Osteocyte (in vitro differentiated cells): Measurements from ENCODE around the gene RSKR. TPM values are rescaled to one million over a fixed set of nuclear protein-coding genes. Genes with fewer than 3 reads are reported as not detected.

Experiments
- DNase-seq: peaks from one replicate; pipeline ENCODE4 v3.0.0; 2021; ENCODE audit warnings: mixed read lengths; ENCODE audit not compliant: unreplicated experiment; ENCODE audit errors: extremely low spot score
- H3K27ac Mint-ChIP-seq: one replicate; pipeline ENCODE4 v1.8.0; 2021; ENCODE audit warnings: mild to moderate bottlenecking, mixed read lengths; ENCODE audit not compliant: unreplicated experiment
- H3K27me3 Mint-ChIP-seq: one replicate; pipeline ENCODE4 v1.8.0; 2021; ENCODE audit warnings: mixed read lengths; ENCODE audit not compliant: unreplicated experiment
- H3K36me3 Mint-ChIP-seq: one replicate; pipeline ENCODE4 v1.8.0; 2021; ENCODE audit warnings: mixed read lengths; ENCODE audit not compliant: unreplicated experiment
- H3K4me1 Mint-ChIP-seq: one replicate; pipeline ENCODE4 v1.8.0; 2021; ENCODE audit warnings: mixed read lengths; ENCODE audit not compliant: unreplicated experiment
- H3K4me3 Mint-ChIP-seq: one replicate; pipeline ENCODE4 v1.8.0; 2021; ENCODE audit warnings: mild to moderate bottlenecking, moderate library complexity, mixed read lengths; ENCODE audit not compliant: unreplicated experiment
- H3K9me3 Mint-ChIP-seq: one replicate; pipeline ENCODE4 v1.8.0; 2021; ENCODE audit warnings: mixed read lengths; ENCODE audit not compliant: unreplicated experiment
- total RNA-seq: library from RNA; stranded (reverse); gene quantifications from 2 replicates; pipeline ENCODE4 v1.2.1, GENCODE V29; 2021
- TF ChIP-seq, protein P1 (sequence below): fragments of 200-600 bp; sonication (generic); IDR thresholded peaks from 2 replicates; pipeline ENCODE4 v1.5.0; 2021; ENCODE audit warnings: antibody characterized with exemption, mild to moderate bottlenecking, moderate library complexity

Gene RSKR
- total RNA-seq, 1 donor from 2014 or later: 10.3 TPM

DNA sequence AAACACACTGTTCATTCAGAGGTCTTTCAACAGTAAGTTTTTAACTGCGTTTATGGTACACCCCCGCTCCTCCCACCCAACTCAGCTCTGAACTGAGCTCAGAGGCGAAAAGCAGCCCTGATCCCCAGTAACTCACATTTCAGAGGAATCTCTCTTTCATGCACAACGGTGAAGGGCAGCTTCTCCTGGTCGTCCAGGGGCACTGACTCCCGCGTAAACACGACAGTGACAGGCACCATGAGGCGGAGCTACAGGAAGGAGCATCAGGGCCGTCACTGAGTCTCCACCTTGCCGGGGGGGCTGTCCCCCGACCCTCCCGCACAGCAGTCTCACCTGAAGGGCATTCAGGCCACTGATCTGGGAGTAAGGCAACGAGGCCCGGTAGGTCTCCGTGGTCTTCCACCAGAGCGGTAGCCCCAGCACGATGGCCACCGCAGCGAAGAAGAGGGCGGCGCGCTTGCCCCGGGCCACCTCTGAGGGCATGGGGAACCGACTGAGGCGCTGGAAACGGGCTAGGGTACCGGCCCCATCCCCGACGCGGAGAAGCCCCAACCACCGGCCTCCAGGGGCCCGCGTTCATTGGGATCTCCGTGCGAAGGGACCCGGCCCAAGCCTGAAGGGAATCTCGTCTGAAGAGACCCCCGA is 43.1 kb downstream of the RSKR start:
- no peak for DNase-seq
- Mint-ChIP-seq H3K27ac (peak overlapping the region; percentile 81), H3K9me3 (no peaks in the 10 kb centered on the region), H3K4me1 (peaks cover 30% of the 10 kb centered on the region), H3K36me3 (no peaks in the 10 kb centered on the region), H3K27me3 (no peaks in the 10 kb centered on the region), H3K4me3 (peak overlapping the region; percentile 94)
- TF ChIP-seq, protein P1, sequence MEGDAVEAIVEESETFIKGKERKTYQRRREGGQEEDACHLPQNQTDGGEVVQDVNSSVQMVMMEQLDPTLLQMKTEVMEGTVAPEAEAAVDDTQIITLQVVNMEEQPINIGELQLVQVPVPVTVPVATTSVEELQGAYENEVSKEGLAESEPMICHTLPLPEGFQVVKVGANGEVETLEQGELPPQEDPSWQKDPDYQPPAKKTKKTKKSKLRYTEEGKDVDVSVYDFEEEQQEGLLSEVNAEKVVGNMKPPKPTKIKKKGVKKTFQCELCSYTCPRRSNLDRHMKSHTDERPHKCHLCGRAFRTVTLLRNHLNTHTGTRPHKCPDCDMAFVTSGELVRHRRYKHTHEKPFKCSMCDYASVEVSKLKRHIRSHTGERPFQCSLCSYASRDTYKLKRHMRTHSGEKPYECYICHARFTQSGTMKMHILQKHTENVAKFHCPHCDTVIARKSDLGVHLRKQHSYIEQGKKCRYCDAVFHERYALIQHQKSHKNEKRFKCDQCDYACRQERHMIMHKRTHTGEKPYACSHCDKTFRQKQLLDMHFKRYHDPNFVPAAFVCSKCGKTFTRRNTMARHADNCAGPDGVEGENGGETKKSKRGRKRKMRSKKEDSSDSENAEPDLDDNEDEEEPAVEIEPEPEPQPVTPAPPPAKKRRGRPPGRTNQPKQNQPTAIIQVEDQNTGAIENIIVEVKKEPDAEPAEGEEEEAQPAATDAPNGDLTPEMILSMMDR: no peak

DNA sequence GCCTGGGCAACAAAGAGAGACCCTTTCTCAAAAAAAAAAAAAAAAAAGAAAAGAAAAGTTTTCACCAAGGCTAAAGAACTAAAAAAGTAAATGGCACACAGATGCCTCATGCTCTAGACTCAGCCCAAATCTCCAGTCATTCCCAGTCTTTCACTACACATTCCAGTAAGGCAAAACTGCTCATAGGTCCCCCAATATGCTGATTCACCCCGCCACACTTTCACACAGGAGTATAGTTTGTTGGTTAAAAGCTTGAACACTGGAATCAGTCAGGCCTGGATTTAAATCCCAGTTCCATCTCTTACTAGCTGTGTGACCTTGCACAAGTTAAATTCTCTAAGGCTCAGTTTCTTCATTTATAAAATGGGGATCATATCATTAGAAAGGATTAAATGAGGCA is 44.5 kb downstream of the RSKR start:
- H3K36me3 Mint-ChIP-seq: no peaks in the 10 kb centered on the region
- no peaks in the 10 kb centered on the region for H3K27me3 Mint-ChIP-seq
- no peak for DNase-seq
- TF ChIP-seq, protein P1: no peak
- peak overlapping the region; percentile 94 for H3K4me3 Mint-ChIP-seq
- H3K9me3 Mint-ChIP-seq: no peaks in the 10 kb centered on the region
- H3K4me1 Mint-ChIP-seq: peaks cover 30% of the 10 kb centered on the region
- no peak overlapping the region for H3K27ac Mint-ChIP-seq

DNA sequence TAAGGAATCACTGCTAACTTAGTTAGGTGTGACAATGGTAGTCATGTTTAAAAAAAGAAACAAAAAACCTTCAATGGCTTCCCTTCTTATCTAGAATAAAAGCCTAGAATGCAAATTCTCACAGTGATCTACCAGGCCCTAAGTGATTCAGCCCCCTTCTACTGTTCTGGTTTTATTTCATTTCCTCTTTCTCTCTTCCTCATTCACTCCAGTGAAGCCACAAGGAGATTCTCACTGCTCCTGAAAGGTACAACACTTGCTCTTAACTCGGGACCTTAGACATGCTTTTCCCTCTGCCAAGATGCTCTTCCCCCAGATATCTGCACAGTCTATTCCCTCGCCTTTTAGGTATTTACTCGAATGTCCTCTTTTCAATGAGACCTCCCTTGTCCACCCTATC is 46.4 kb downstream of the RSKR start:
- TF ChIP-seq, protein P1: no peak
- no peak overlapping the region for H3K4me3 Mint-ChIP-seq
- H3K27ac Mint-ChIP-seq: no peak overlapping the region
- no peaks in the 10 kb centered on the region for H3K27me3 Mint-ChIP-seq
- H3K36me3 Mint-ChIP-seq: no peaks in the 10 kb centered on the region
- no peaks in the 10 kb centered on the region for H3K9me3 Mint-ChIP-seq
- H3K4me1 Mint-ChIP-seq: peaks cover 34% of the 10 kb centered on the region
- no peak for DNase-seq

DNA sequence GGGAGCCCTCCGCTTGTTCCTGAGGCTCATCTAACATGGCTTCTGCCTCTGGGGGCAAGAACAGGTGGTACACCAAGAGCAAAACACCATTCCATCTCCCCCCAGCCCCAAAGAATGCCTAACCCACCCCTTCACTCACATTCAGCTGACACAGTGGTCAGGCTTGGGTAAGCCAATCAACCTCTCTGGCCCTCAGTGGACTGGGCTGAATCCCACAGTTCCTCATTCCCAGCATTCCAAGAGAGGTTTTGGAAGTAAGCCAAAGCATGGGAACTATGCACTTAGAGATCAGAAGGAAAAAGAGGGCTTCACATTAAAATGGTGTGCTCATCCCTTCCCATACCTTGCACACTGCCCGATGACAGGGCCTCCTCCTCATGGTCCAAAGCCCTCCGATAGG is 50.5 kb downstream of the RSKR start:
- Mint-ChIP-seq H3K4me1 (peaks cover 7% of the 10 kb centered on the region), H3K27ac (no peak overlapping the region), H3K27me3 (no peaks in the 10 kb centered on the region), H3K4me3 (no peak overlapping the region), H3K36me3 (peaks cover 15% of the 10 kb centered on the region), H3K9me3 (no peaks in the 10 kb centered on the region)
- TF ChIP-seq, protein P1: no peak
- DNase-seq: no peak

Other genes with a start within 250 kb of the RSKR start
- gene SEBOX, start 249.0 kb downstream of the RSKR start, total RNA-seq: not detected in 2 replicates
- gene VTN, start 243.9 kb downstream of the RSKR start, total RNA-seq: 0.70 and 0.97 TPM in 2 replicates
- gene SARM1, start 242.5 kb downstream of the RSKR start, total RNA-seq: 27.8 and 31.7 TPM in 2 replicates
- 5.5 and 5.9 TPM in 2 replicates for gene SLC46A1, start 208.0 kb downstream of the RSKR start, total RNA-seq
- not detected in 2 replicates for gene SLC13A2, start 140.5 kb downstream of the RSKR start, total RNA-seq
- not detected in 2 replicates for gene FOXN1, start 107.8 kb downstream of the RSKR start, total RNA-seq
- 26.0 and 34.9 TPM in 2 replicates for gene UNC119, start 61.6 kb downstream of the RSKR start, total RNA-seq
- gene PIGS, start 42.7 kb downstream of the RSKR start, total RNA-seq: 80.0 and 84.3 TPM in 2 replicates
- gene ALDOC, start 37.3 kb downstream of the RSKR start, total RNA-seq: 2.7 and 3.2 TPM in 2 replicates
- 15.2 and 15.6 TPM in 2 replicates for gene SPAG5, start 15.2 kb downstream of the RSKR start, total RNA-seq
- gene BLTP2, start 31.0 kb upstream of the RSKR start, total RNA-seq: 159 and 173 TPM in 2 replicates
- 71.0 and 73.0 TPM in 2 replicates for gene SDF2, start 47.7 kb upstream of the RSKR start, total RNA-seq
- 91.2 and 92.0 TPM in 2 replicates for gene SUPT6H, start 48.0 kb upstream of the RSKR start, total RNA-seq
- gene PROCA1, start 97.7 kb upstream of the RSKR start, total RNA-seq: 2.1 and 3.0 TPM in 2 replicates
- gene RAB34, start 103.7 kb upstream of the RSKR start, total RNA-seq: 153 TPM in 2 replicates
- gene RPL23A, start 105.8 kb upstream of the RSKR start, total RNA-seq: 1,390 and 1,395 TPM in 2 replicates
- 3.8 and 5.8 TPM in 2 replicates for gene TLCD1, start 112.0 kb upstream of the RSKR start, total RNA-seq
- 8.5 and 9.9 TPM in 2 replicates for gene NEK8, start 114.6 kb upstream of the RSKR start, total RNA-seq
- 76.1 and 95.5 TPM in 2 replicates for gene TRAF4, start 129.8 kb upstream of the RSKR start, total RNA-seq
- 19.4 and 21.2 TPM in 2 replicates for gene FAM222B, start 228.6 kb upstream of the RSKR start, total RNA-seq
- 38.3 and 38.5 TPM in 2 replicates for gene ERAL1, start 240.8 kb upstream of the RSKR start, total RNA-seq